Activated CD4-positive, alpha-beta T cell treated with anti-CD3 and anti-CD28 coated beads, Interleukin-2, amount 50 U/mL, for 48 hours (primary cell): ENCODE data around the gene GPNMB.
"Not testable (repeated sequence)": the region's sequence is repeated elsewhere in the genome, so short reads cannot be mapped to it uniquely, and the experiment has no call there.

Experiments used
- DNase-seq, 2 experiments: peaks; one replicate each; pipeline ENCODE4 v3.0.0-alpha.2; 2020

Gene GPNMB

GRCh38 chr7:23312141-23312540 is 65.6 kb downstream of the GPNMB start:
- DNase-seq: not testable (repeated sequence)

- DNase-seq: no peak
Measured at GRCh38 chr7:23315366-23315765, 68.8 kb downstream of the GPNMB start.
